Stimulated activated CD4-positive, alpha-beta T cell treated with anti-CD3 and anti-CD28 coated beads, Interleukin-1b, Interleukin-23, amount 100 ng/mL, for 4 hours (primary cell): ENCODE data around the gene KRT34.
"Not testable (repeated sequence)": the region's sequence is repeated elsewhere in the genome, so short reads cannot be mapped to it uniquely, and the experiment has no call there.

Source experiments
- DNase-seq, 2 donors: peaks; one replicate each; pipeline ENCODE4 v3.0.0-alpha.2; 2020; ENCODE audit warnings: low read depth in 2 of 2

Gene KRT34

DNA sequence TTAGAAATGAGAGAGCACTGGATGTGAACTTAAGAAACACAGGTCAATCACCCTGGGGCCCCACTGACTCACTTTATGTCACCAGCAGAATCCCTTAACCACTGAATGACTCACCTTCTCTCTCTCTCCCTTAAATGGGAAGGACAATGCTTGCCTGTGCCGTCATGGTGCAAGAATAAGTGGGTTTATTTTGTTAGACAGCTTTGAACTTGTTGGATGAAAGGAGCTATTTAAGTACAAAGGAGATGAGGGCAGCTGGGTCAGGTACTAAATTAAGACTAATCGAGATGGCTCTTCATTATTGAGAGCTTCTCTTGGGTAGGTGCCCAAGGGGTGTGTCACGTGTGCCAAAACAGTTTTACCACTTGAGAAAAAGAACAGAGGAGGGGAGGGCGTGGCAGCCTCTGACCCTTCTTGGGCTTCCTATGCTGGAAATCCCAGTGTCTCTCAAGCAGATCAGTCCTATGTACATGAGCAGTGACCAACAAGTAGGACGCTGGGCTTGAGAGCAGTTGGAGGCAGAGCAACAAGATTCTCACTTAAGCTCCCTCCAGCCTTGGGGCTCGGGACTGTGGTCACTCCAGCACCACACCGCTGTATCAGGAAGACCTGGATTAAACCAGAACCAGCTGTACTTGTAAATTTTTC lies 22.0 kb upstream of the KRT34 start:
- peak; percentile 5 to 10 for DNase-seq

DNA sequence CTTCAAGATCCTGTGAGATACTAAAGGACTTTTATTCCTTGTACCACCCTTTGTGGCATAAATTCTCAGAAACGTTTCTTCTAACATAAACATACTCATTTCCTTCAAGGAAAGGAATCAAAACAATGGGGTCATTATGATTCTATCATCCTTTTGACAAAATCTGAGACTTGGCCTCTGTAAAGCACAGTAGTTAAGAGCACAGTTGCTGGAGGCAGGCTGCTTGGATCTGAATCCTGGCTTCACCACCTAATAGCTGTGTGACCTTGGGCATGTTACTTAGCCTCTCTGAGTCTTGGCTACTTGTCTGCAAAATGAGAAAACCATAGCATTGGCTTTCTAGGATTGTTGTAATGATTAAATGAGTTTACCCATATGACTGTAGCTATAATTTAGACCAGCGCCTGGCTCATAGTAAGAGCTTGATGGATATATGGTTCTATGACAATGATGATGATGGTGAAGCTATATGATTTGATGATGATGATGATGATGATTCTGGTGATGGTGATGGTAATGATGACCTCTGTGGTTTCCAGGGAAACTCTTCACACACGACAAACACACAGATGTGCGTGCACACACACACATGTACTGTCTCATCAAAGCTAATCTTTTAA lies 21.4 kb upstream of the KRT34 start:
- no peak for DNase-seq

DNA sequence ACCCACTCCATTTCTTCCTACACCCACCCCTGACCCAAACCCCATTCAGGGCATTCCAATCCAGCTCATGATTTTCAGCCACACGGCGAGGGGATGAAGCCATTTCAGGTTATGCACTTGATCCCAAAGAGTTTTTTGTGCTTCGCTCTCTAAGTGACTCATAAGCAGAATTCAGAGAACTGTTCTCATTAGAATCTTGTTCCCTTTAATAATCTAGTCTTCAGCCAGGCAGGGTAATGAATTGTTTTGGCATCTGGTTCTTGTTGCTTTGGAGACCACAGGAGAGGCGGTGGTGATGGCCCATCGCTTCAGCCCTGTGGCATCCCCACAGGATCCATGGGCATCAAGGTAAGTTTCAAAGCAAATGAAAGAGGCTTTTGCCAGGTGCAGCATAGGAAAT lies 20.1 kb upstream of the KRT34 start:
- no peak for DNase-seq

DNA sequence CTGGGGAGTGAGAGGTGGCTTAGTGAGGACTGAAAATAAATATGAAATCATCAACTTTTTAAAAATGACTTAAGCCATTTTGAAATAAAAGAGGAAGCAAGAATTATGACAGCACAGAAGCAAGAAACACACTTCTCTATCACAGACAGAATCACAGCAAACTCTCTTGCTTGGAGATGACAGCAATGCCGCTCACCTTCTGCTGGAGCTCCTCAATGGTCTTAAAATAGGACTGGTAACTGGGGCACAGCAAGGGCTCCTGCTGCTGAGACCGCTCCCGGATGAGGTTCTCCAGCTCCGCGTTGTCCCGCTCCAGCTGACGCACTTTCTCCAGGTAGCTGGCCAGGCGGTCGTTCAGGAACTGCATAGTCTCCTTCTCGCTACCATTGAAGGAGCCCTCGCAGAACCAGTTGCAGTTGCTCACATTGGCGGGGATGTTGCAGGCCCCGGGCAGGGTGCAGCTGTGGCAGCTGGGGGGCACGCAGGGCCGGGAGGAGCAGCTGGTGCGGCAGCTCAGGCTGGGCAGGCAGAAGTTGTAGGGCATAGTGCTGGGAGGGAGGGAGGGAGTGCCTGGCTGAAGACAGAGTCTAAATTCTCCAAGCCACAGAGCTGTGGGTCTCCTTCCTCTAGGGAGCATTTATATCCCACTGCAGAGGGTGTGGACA lies 15.0 kb upstream of the KRT34 start, which contains the start of gene KRT31:
TSS of gene KRT31 (minus strand) at position 613 of the 665 bp plus-strand sequence. CDS start at position 544, 69 bp downstream.
- DNase-seq, result no peak

DNA sequence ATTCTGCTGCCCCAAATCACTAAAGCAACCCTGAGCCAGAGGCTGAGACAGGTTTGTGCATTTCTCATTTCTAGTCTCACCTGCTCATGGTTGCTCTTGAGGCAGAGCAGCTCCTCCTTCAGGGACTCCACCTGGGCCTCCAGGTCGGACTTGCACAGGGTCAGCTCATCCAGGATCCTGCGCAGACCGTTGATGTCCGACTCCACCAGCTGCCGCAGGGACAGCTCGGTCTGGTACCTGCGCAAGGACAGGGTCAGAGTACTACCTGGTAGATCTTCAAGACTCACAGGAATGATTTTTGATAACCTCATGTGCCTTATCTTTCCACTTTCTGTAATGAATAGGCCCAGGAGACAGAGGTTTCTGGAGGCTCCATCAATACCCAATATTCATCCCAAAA lies 14.2 kb upstream of the KRT34 start:
- no peak for DNase-seq

DNA sequence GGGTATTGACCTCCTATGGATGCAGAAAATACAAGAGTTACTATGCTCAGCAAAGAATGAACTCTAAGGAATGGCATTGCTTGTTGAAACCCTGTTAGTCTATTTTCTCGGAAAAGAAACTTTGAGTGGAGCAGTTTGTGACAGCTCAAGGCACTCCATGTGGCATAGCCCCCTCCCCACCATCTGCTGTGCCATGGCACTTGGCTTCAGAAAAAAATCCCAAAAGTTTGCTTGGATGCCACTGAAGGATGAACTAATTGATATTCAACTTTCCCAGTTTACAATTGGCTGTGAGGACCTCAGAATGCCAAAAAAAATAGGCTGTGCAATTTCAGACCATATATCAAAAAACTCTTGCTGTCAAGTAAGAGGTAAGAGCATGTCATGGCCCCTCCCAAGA lies 13.5 kb upstream of the KRT34 start:
- no peak for DNase-seq

DNA sequence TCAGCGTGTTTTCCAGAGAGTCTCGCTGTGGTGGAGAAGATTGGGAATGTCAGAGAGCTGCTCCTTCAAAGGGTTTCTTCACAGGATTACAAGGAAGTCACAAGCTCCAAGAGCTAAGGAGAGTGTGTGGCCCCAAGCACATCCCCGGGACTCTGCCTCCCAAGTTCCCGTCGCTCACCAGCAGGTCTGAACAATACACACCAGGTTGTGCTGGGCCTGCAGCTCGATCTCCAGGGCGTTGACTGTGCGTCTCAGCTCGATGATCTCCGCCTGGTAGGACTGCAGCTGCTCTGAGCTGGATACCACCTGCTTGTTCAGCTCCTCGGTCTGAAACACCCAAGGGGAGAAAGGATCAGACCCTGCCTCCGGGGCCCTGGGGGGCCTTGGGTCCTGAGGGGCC lies 12.9 kb upstream of the KRT34 start:
- DNase-seq, result not testable (repeated sequence)

DNA sequence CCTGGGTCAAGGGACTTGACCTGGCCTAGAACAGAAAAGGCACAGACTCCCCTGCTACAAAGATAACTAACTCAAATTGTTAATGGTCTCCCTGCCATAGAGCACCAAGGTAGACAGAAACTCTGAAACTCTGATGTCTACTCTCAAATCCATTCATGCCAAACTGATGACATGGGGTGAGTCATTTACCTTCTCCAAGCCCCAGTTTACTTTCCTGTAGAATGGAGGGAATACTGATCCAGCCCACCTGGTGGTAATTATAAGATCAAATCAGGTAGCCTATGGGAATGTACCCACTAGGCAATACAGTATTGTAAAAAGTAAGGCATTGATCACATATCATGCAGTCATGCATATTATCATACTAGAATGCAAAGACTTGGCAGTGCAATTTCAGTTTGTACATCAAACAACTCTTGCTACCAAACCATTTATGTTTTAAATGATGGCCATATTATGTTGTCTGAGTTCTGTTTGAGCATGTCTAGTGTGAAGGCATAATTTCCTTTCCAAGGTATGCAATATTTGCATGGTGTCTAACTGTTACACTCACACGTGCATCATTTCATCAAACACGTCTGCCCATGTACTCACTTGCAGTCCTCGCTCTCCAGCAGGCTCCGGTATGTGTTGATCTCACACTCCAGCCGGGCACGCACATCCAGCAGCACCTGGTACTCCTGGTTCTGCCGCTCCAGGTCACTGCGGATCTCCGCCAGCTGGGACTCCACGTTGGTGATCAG lies 12.3 kb upstream of the KRT34 start:
- DNase-seq, result no peak

DNA sequence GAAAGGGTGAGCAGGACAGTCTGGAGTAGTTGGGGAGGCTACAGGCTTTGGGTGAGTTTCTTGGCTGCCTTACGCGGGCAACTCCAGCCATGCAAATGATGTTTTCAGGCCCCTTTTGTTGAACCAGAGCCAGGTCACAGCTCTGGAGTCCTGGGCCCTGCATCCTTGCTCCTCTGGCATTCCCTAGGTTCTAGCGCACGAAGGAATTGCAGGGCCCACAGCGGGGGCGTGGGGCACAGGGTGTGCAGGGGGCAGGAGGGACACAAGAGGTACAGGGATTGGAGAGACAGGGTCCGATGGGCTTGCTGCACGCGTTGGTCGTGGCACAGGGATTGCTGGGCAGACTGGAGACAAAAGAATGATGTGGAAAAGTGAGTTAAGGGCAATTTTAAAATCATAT lies 11.7 kb upstream of the KRT34 start:
- no peak for DNase-seq

DNA sequence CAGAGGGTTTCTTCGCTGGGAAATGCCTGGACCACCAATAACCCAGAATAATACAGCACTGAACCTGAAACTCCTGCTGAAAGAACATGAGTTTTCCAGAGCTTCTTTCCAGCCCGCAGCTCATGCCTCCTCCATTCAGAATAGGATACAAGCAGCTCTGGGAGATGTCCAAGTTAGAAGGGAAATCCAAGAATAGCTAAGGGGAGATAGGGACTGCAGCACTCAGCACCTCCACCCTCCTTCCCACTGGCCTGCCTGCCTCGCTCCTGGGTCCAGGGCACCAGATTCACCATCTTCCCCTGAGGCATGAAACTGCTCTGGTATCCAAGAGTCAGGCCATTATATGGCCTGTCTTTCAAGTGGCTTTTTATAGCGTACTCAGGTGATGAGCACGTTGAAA lies 11.2 kb upstream of the KRT34 start:
- no peak for DNase-seq

DNA sequence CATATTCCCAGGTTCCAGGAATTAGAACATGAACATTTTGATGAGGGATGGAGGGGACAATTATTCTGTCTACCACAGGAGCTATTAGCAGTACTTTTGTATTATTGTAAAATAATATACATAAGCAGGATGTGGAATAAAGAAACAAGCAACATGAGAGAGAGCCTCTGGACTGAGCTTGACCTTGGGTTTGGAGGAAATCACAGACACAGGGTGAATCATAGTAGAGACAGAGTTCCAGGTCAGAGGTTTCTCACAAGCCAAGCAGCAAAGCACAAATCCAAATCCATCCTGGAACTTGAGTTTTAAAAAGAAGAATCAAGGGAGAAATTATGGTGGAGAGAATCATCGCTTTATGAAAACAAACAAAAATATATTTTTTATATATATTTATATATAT lies 10.2 kb upstream of the KRT34 start:
- no peak for DNase-seq

DNA sequence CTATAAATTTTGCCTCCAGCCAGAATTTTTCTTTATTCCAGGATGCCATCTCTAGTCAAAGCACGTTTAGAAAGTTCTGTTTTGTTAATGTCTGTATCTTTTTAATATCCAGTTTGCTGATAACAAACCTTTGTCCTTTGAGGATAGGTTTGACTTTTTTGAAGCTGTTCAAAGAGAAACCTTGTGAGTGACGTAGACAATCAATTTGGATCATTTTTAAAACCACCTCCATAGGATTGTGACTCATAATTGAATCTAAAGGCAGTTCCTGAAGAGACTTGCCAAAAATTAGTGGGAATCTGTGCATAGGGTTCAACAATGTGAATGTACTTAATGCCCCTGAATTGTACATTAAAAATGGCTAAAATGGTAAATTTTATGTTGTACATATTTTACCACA lies 9.4 kb upstream of the KRT34 start:
- DNase-seq, result no peak

DNA sequence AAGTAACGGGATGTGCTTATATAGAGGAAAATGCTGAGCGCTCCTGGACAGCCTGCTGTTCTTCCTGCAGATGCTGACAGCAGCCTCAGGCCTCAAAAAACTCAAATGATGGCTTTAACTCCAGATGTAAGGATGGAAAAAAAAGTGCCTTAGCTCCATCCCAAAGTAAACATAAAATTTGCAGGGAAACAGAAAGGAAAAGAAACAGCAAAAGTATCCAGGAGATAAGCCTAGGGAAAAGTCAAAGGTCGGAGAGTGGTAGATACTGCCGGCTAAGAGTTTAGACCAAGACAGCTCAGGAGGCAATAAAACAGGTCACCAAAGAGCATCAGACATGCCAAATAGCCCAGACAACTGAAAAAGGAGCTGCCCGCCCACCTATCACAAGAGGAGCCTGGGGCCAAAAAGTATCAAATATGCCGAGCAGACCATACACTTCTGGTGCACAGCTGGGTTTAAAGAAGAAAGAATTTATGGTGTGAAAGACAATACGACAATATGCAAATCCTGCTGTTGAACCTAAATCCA lies 8.4 kb upstream of the KRT34 start:
- no peak for DNase-seq

DNA sequence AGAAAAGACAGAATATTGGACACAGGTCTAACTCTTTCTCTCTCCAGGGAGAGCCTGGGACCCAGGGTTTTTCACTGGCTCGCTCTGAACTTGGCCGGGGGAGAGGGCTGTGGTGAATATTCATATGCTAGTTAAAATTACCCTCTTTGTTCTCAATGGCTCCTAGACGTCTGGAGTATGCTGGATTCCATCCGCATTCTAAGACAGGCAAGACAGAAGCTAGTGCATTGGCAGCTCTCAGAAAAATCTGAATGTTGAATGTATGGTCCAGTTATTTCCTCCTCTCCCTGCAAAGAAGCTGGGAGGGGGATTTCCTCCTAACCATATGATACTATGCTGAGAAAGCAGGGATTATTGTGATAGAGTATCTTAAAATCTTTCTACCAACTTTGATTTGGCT lies 5.6 kb upstream of the KRT34 start:
- no peak for DNase-seq

DNA sequence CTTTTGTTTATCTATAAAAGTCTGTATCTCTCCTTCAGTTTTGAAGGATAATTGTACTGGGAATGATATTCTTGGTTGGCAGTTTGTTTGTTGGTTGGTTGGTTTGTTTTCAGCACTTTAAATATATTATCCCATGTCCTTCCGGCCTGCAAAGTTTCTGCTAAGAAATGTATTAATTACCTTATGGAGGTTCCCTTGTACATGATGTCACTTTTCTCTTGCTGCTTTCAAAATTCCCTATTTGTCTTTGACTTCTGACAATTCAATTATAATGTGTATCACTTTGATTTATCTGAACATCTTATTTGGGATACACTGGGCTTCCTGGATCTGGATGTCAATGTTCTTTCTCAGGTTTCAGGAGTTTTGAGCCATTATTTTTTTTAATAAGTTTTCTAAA lies 4.1 kb upstream of the KRT34 start:
- no peak for DNase-seq

DNA sequence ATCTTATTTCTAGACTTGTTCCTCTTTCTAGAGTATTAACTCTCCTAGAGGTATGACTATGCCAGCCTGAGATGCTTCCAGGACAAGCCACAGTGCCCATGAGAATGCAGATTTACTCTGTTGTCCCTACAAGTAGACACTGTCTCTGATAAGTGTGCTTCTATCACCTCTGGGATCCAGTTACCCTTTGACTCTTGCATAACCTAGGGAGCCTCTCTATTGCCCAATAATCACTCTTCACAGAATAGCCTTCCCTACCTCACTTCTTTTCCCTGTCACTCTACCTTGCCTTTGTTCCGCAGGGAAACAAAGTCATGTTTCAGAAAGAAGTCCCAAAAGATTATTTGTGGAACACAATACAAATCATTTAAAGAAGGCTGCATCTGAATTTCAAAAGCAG lies 1.6 kb upstream of the KRT34 start:
- no peak for DNase-seq

DNA sequence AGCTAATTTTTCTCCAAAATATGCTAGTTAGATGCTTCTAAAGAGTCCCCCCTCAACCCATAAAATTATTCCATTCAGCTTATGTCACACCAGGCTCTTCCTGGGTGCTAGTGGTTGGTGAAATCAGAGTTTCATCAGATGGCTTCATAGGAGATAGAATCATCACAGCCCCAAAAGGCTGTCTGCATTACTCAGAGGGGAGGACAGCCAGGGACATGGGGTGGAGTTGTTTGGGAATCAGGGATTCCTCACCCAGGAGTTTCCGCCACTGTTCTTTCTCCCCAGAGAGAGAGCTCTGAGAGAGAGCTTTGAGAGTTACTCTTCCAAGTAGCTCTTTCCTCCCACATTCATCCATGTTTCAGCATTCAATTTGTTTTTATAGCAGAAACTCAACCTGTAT lies 288 bp upstream of the KRT34 start:
- DNase-seq, result no peak

DNA sequence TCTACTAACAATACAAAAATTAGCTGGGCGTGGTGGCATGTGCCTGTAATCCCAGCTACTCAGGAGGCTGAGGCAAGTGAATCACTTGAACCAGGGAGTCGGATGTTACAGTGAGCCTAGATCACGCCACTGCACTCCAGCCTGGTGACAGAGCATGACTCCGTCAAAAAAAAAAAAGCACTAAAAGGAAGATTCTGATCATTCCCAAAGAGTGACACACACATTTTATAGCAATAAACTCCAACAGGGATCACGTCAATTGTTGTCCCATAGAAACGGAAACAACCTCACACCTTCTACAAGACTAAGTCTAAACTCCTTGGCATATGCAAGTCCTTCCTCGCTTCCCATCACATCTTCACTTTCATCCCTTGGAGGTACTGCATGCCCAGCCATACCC lies 2.0 kb downstream of the KRT34 start:
- DNase-seq, result not testable (repeated sequence)

DNA sequence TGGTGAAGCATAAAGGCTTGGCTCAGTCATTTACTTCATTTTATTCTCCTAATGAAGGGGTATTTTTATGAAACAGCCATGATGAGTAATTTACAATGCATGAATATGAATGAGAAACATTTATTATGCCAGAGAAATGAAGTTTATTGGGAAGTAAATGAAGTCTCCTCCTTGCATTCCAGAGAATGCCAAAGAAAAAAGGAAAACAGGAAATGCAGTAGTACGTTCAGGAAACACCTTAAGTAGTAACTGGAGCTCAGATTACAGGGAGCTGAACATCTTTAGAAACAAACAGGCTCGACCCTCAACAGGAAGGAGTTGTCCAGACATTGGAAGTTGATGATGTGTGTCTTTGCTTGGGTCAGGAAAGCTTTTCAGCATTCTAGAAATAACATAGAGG lies 4.6 kb downstream of the KRT34 start:
- no peak for DNase-seq

DNA sequence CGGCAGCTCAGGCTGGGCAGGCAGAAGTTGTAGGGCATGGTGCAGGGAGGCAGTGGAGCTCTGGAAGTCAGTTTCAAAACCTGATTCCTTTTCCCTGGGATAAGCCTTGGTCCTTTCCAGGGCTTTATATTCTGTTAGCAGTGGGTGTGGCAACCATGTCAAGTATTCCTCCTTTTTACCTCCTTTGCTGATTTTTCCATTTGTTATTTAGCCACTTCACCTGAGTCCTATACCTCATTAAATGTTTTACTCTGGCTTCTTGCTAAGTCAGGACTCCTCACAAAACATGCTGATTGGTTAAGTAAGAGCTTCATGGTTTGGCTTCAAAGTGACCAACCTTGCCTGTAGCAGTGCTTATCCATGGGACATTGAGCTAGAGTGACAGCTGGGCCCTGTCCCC lies 12.4 kb downstream of the KRT34 start, which contains the start of gene KRT33B:
TSS of gene KRT33B (minus strand) at position 101 of the 400 bp plus-strand sequence. CDS start at position 38, 63 bp downstream.
- DNase-seq, result no peak

DNA sequence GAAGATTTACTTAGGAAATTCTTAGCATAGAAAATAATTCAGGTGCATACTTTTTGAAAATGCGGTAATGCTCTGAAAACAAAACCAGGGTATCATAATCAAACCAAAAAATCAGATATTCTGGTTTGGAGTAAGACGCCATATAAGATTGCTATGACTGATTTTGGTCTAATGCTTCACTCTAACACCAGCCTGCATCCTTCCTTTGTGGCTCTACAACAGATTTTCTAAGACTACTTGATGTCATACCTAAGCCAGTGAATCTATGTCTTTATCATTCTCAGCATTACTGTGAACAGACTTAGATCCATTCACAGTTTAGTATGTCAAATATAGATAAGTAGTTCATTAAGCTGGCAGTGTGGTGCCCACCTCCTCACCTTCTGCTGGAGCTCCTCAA lies 13.1 kb downstream of the KRT34 start:
- DNase-seq, result no peak

DNA sequence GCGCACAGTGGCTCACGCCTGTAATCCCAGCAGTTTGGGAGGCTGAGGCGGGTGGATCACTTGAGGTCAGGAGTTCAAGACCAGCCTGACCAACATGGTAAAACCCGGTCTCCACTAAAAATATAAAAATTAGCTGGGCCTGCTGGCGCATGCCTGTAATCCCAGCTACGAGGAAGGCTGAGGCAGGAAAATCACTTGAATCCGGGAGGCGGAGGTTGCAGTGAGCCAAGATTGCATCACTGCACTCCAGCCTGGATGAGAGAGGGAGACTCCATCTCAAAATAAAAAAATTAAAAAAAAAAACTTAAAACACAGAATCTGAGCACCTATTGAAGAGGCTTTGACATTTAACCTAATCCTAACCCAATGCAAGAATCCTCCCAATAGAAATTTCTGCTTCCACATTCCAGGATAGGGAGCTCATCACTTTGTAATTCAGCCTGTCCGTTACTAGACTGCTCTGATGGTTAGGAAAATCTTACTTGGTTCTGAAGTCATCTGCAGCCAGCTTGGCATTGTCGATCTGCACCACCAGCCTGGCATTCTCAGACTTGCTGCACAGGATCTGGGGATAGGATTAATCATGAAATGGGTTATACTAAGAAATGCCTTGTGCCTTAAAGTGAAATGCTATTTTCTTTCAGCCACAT lies 14.6 kb downstream of the KRT34 start:
- DNase-seq, result no peak
